ENCODE measurements around the gene IL17D. TPM values are rescaled to one million over a fixed set of nuclear protein-coding genes. Genes with fewer than 3 reads are reported as not detected.

The IL17D gene
- total RNA-seq, 4 donors from 2014 or later, result 1.7 to 21.4 (median 5.3) TPM

DNA sequence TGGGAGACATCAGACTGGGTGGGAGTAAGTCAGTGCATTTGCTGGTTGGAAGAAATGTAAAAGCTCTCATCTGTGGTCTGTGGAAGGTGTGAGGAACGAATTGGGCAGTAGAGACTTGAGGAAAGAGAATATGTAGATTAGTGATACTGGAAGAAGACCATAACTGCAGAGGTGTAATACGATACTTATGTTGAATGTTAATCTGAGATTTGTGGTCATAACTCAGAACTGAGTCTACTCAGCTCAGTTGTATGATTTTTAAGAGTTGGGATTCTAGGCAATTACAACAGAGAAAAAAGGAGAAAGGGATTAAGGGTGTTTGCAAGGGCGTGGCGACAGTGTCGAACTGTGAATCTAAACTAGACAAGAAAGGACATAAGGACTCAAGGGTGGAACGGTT lies 3.2 kb upstream of the IL17D start:
- no peaks in the 10 kb centered on the region for H3K27me3 ChIP-seq
- TF ChIP-seq, protein P1, sequence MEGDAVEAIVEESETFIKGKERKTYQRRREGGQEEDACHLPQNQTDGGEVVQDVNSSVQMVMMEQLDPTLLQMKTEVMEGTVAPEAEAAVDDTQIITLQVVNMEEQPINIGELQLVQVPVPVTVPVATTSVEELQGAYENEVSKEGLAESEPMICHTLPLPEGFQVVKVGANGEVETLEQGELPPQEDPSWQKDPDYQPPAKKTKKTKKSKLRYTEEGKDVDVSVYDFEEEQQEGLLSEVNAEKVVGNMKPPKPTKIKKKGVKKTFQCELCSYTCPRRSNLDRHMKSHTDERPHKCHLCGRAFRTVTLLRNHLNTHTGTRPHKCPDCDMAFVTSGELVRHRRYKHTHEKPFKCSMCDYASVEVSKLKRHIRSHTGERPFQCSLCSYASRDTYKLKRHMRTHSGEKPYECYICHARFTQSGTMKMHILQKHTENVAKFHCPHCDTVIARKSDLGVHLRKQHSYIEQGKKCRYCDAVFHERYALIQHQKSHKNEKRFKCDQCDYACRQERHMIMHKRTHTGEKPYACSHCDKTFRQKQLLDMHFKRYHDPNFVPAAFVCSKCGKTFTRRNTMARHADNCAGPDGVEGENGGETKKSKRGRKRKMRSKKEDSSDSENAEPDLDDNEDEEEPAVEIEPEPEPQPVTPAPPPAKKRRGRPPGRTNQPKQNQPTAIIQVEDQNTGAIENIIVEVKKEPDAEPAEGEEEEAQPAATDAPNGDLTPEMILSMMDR (IDR thresholded peaks at IDR 0.05), result no peak
- TF ChIP-seq POLR2A (IDR thresholded peaks at IDR 0.05) (no peak), EP300 (IDR thresholded peaks at IDR 0.05) (no peak)
- H3K27ac ChIP-seq, result no peak overlapping the region
- H3K36me3 ChIP-seq, result no peaks in the 10 kb centered on the region
- WGBS, 2 donors, result 93% methylated on average over 6 of the region's 6 CpGs
- H3K4me3 ChIP-seq, result no peak overlapping the region
- peaks cover 0 to 22% (median 8%) of the 10 kb centered on the region in 4 donors for H3K4me1 ChIP-seq
- DNase-seq (ENCODE audit: low spot score in 2 of 2), result no peak
- no peaks in the 10 kb centered on the region for H3K9me3 ChIP-seq

- Histone ChIP-seq H3K27ac (no peak overlapping the region), H3K36me3 (no peaks in the 10 kb centered on the region), H3K27me3 (no peaks in the 10 kb centered on the region), H3K9me3 (no peaks in the 10 kb centered on the region), H3K4me3 (no peak overlapping the region), H3K4me1 (peaks cover 0 to 22% (median 8%) of the 10 kb centered on the region in 4 donors)
- no peak for TF ChIP-seq POLR2A (IDR thresholded peaks at IDR 0.05)
- TF ChIP-seq, protein P1 (IDR thresholded peaks at IDR 0.05), result no peak
- TF ChIP-seq EP300 (IDR thresholded peaks at IDR 0.05), result no peak
- WGBS, 2 donors, result 90 to 92% methylated on average over 3 of the region's 3 CpGs
- no peak for DNase-seq (ENCODE audit: low spot score in 2 of 2)
Observed at GRCh38 chr13:20701461-20701860, 2.0 kb upstream of the IL17D start.

- Histone ChIP-seq H3K36me3 (no peaks in the 10 kb centered on the region), H3K4me1 (peaks cover 0 to 22% (median 8%) of the 10 kb centered on the region in 4 donors), H3K27ac (peak overlapping the region in 1 of 4 donors; percentile 68), H3K4me3 (peak overlapping the region; percentile 57 to 65 (median 62)), H3K9me3 (no peaks in the 10 kb centered on the region), H3K27me3 (no peaks in the 10 kb centered on the region)
- 18 to 19% methylated on average over 9 of the region's 9 CpGs for WGBS, 2 donors
- DNase-seq (ENCODE audit: low spot score in 2 of 2), result no peak
- TF ChIP-seq, protein P1 (IDR thresholded peaks at IDR 0.05), result no peak
- no peak for TF ChIP-seq EP300 (IDR thresholded peaks at IDR 0.05)
- TF ChIP-seq POLR2A (IDR thresholded peaks at IDR 0.05), result no peak
Observed at GRCh38 chr13:20702530-20702914, 977 bp upstream of the IL17D start.

DNA sequence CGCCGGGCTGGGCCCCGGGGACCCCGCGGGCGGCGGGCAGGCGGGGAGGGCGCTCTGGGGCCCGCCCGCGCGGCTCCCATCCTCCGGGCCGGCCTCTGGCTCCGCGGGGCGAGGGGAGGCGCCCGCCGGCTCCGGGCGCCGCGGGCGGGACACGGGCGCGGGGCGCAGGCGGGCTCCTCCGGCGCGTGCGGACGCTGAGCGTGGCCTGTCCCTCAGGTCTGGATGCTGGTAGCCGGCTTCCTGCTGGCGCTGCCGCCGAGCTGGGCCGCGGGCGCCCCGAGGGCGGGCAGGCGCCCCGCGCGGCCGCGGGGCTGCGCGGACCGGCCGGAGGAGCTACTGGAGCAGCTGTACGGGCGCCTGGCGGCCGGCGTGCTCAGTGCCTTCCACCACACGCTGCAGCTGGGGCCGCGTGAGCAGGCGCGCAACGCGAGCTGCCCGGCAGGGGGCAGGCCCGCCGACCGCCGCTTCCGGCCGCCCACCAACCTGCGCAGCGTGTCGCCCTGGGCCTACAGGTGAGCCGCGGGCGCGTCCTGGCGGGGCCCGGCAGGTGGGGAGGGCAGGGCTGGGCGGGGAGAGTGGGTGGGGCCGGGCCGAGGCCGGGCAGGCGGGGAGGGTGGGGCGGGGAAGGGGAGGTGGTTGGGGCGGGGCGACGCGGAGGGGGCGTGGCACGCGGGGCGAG lies 420 bp downstream of the IL17D start:
- DNase-seq (ENCODE audit: low spot score in 2 of 2), result peak in 1 of 2 donors; percentile 36
- WGBS, 2 donors, result 0% methylated on average over 3 to 10 of the region's 98 CpGs
- peak in 1 of 2 donors; percentile 16 for TF ChIP-seq POLR2A (IDR thresholded peaks at IDR 0.05)
- TF ChIP-seq, protein P1 (IDR thresholded peaks at IDR 0.05), result peak; percentile 65 to 89 (median 85)
- no peak for TF ChIP-seq EP300 (IDR thresholded peaks at IDR 0.05)
- Histone ChIP-seq H3K9me3 (no peaks in the 10 kb centered on the region), H3K4me3 (peak overlapping the region in 3 of 4 donors; percentile 51 to 63 (median 57)), H3K27me3 (no peaks in the 10 kb centered on the region), H3K4me1 (peaks cover 0 to 22% (median 8%) of the 10 kb centered on the region in 4 donors), H3K27ac (peak overlapping the region in 2 of 4 donors; percentile 25 to 76), H3K36me3 (no peaks in the 10 kb centered on the region)

DNA sequence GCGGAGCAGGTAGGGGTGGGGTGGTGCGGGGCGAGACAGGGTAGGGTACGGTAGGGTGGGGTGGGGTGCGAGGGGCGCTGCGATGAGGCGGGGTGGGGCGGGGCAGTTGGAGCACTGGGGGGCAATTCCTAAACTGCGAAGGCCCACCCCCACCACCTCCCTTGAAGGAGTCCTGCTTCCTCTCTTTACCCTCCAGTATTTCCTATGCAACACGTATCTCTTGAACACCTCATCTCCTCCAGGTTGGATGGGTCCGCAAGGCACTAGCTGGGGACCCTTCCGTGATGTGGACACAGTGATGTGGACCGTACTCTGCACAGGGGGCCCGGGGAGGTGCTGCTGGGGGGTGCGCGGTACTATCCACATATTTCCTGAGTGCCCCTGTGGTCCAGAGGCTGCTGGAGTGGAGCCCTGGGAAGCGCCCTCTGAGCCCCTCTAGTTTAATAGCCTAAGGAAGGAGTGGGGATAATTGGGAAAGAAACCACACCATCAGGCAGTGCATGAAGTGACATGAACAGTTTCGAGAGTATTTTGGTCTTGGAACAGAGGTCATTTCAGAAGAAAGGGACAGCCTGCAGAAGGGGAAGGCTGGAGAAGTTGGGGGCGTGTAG lies 1.1 kb downstream of the IL17D start:
- TF ChIP-seq EP300 (IDR thresholded peaks at IDR 0.05) (no peak), POLR2A (IDR thresholded peaks at IDR 0.05) (no peak)
- TF ChIP-seq, protein P1 (IDR thresholded peaks at IDR 0.05), result no peak
- no peak for DNase-seq (ENCODE audit: low spot score in 2 of 2)
- WGBS, 2 donors, result 22 to 24% methylated on average over 19 to 20 of the region's 20 CpGs
- Histone ChIP-seq H3K4me3 (peak overlapping the region in 3 of 4 donors; percentile 51 to 63 (median 57)), H3K9me3 (no peaks in the 10 kb centered on the region), H3K27me3 (no peaks in the 10 kb centered on the region), H3K4me1 (peaks cover 0 to 27% (median 8%) of the 10 kb centered on the region in 4 donors), H3K27ac (peak overlapping the region in 2 of 4 donors; percentile 25 to 76), H3K36me3 (no peaks in the 10 kb centered on the region)

Data from tibial nerve (tissue), 4 donors.